Panc1 (cell line): ENCODE measurements around the gene ARMC12.

ENCODE experiments used
- POLR2AphosphoS5 ChIP-seq: IDR thresholded peaks from 2 replicates; pipeline ENCODE4 v1.6.1; 2012; ENCODE audit warnings: mild to moderate bottlenecking, low read depth, low read length, moderate library complexity
- TF ChIP-seq, protein P1 (sequence below): fragments of 450-650 bp; IDR thresholded peaks from 2 replicates; pipeline ENCODE4 v1.5.1; 2017; ENCODE audit warnings: mild to moderate bottlenecking
- TF ChIP-seq, protein P2 (sequence below), 2 experiments: IDR thresholded peaks; 2 replicates each; pipeline ENCODE4 v1.6.1; 2011 to 2012; ENCODE audit warnings: low read depth in 2 of 2, control low read depth in 1 of 2, low read length in 1 of 2, mild to moderate bottlenecking in 1 of 2, moderate library complexity in 1 of 2; ENCODE audit not compliant: insufficient read depth in 1 of 2

DNA sequence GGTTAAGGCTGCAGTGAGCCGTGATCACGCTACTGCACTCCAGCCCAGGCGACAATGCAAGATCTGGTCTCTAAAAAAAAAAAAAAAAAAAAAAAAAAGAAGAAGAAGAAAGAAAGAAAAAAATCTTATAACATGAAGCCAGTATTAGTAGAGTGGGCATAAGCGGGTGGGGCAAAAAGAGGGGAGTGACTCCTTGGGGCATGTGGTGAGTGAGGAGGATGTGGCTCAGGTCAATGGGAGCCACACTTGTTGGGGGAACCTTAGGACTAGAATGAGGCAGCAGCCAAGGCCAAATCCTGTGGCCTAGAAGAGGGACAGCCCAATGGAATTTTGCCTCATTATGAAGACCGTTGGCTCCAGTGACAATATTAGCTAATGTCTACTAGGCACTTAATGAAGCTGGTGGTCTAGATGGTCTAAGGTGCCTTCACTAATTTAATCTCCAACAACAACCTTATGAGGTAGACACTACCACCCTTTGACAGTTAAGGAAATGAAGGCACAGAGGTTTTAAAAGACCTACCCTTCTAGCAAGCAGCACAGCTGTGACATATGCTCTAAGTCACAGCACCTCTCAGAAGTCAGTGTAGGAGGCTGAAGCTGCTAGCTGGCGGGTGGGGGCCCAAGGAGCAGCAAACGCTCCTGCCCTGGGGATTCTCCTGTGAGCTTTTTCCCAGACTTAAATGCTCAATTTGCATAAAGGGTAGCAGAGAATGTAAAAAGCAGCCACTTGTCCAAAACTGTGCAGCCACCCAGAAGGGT lies 23.6 kb upstream of the ARMC12 start:
- no peak for TF ChIP-seq POLR2AphosphoS5
- TF ChIP-seq, protein P1, sequence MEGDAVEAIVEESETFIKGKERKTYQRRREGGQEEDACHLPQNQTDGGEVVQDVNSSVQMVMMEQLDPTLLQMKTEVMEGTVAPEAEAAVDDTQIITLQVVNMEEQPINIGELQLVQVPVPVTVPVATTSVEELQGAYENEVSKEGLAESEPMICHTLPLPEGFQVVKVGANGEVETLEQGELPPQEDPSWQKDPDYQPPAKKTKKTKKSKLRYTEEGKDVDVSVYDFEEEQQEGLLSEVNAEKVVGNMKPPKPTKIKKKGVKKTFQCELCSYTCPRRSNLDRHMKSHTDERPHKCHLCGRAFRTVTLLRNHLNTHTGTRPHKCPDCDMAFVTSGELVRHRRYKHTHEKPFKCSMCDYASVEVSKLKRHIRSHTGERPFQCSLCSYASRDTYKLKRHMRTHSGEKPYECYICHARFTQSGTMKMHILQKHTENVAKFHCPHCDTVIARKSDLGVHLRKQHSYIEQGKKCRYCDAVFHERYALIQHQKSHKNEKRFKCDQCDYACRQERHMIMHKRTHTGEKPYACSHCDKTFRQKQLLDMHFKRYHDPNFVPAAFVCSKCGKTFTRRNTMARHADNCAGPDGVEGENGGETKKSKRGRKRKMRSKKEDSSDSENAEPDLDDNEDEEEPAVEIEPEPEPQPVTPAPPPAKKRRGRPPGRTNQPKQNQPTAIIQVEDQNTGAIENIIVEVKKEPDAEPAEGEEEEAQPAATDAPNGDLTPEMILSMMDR, result no peak
- TF ChIP-seq, protein P2, sequence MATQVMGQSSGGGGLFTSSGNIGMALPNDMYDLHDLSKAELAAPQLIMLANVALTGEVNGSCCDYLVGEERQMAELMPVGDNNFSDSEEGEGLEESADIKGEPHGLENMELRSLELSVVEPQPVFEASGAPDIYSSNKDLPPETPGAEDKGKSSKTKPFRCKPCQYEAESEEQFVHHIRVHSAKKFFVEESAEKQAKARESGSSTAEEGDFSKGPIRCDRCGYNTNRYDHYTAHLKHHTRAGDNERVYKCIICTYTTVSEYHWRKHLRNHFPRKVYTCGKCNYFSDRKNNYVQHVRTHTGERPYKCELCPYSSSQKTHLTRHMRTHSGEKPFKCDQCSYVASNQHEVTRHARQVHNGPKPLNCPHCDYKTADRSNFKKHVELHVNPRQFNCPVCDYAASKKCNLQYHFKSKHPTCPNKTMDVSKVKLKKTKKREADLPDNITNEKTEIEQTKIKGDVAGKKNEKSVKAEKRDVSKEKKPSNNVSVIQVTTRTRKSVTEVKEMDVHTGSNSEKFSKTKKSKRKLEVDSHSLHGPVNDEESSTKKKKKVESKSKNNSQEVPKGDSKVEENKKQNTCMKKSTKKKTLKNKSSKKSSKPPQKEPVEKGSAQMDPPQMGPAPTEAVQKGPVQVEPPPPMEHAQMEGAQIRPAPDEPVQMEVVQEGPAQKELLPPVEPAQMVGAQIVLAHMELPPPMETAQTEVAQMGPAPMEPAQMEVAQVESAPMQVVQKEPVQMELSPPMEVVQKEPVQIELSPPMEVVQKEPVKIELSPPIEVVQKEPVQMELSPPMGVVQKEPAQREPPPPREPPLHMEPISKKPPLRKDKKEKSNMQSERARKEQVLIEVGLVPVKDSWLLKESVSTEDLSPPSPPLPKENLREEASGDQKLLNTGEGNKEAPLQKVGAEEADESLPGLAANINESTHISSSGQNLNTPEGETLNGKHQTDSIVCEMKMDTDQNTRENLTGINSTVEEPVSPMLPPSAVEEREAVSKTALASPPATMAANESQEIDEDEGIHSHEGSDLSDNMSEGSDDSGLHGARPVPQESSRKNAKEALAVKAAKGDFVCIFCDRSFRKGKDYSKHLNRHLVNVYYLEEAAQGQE (IDR thresholded peaks at IDR 0.05; ENCODE audit: insufficient read depth in 1 of 2, low read depth in 2 of 2, low read length in 1 of 2), result no peak
